GM18909 (cell line): ENCODE results near the gene SORCS2.

ENCODE experiments used
- ATAC-seq: cut with Tn5 transposase; IDR thresholded peaks from one replicate; pipeline ENCODE4 v1.9.1; 2021; ENCODE audit warnings: mild to moderate bottlenecking; ENCODE audit not compliant: unreplicated experiment, poor library complexity

The SORCS2 gene

DNA sequence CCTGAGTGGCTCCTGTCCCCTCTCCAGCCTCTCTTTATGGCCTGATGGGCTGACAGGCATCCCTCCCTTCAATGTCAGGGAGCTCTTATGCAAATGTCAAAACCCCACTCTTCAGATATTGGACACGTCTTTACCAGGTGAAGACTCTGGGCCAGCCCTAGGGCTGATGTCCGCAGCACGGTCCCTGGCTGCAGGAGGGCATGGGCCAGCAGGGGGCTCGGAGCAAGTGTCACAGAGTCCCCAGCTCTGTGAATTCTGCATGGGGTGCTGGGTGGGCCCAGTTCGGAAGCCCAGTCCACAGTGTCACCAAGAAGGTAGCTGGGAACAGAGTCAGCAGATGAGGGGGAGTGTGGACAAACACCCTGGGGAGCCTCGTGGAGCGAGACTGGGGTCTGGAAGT, 282.0 kb downstream of the SORCS2 start:
- ATAC-seq, result no peak

DNA sequence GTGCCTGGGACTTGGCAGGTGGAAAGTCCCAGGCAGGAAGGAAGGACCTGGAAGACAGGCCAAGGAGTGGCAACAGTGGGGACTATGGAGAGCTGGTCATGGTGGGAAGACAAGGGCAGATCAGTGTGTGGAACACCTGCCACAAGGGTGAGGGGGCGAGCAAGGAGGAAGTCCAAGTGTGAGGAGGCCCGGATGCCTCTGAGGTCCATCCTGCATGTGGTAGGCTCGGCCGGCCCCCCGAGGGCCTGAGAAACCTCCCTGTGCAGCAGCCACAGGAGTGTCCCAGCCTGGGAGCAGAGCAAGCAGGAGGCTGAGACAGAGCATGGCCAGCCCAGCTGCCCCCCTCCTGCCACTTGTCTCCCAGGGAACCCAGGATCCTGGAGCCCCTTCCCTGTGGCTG, 282.9 kb downstream of the SORCS2 start:
- no peak for ATAC-seq

DNA sequence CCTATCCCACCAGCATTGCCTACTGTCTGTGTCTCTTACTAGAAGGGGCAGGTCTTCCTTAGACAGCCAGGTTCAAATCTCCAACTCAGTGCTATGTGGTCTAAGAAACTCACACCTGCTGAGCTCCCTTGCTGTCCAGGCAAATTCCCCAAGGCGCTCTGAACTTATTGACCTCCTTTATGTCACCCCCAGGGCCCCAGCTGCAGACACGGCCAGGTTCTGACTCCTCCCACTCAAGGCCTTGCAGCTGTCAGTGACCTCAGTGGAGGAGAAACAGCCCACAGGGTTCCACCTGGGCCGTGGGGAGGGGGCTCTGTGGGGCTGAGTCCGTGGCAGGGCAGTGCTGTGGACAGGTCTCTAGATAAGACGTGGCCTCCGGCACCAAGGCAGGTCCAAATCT, 284.5 kb downstream of the SORCS2 start:
- no peak for ATAC-seq

DNA sequence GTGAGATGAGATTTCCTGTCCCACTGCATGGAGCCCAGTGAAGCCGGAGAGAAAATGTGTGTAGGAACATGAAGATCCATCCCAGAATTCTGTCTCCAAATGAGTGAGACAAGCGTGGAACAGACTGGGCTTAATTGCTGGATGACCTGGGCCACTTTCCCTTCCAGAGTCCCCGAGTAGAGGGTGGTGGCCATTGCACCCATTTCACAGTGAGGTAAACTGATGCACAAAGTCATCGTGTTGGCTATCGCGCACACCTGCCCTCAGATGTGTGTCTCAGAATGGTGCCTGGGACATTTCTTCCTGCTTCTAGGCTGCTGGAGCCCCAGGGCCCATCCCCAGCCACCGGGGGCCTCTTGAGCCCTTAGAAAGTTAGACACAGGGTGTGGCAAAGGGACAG, 285.4 kb downstream of the SORCS2 start:
- no peak for ATAC-seq

DNA sequence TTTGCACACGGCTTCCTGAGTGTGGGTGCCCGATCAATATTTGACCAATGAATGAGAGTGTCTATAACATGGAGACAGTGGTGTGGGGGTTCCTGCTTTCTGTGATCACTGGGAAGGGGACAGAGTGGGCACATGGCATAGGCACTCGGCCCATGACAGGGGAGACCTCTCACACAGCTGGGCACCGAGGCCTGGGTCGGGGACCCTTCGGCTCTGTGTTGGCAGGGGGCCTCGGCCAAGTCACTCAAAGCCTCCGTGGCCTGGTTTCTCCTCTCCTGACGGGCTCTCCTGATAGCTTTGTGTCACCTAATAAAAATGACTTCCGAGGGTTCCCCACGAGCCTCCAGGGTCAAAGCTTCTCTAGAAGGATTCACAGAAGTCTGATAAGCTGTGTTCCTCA, 286.3 kb downstream of the SORCS2 start:
- ATAC-seq, result no peak

DNA sequence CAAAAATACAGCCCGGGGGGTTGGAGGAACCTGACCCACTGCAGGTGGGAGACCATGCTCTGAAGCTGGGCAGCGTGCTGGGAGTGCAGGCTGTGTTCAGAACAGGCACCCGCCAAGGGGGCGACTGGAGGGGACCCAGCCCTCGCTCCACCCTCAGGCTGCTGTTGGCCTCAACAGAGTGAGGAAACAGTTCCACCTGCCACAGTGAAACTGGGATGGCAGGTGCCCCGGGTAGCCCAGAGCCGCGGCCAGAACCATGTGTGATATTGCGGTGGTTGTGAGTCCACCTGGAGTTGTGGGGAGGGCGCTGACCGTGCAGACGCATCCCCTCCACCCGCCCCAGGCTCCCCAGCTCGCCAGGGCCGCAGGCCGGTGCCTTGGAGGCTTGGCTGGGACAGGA, 288.1 kb downstream of the SORCS2 start:
- ATAC-seq, result no peak

DNA sequence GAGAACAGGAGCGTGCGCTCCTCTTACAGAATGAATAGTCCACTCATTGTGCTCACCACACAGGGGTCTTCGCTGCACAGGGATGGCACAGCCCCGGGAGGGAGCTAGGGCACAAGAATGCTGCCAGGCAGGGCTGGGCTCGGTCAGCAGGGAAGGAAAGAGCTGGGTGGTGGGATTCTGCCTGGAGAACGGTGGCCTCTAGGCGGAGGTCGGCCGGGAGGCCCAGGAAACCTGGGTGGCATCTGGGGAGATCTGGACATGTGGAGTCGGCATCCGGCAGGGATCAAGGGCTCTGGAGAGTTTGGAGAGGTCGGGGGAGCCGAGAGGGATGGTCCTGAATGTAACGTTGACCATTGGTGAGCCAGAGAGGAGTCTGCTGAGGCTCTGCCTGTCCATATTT, 288.9 kb downstream of the SORCS2 start:
- no peak for ATAC-seq

- no peak for ATAC-seq
These were observed 292.8 kb downstream of the SORCS2 start for GRCh38 chr4:7485096-7485495.

- ATAC-seq, result no peak
These were observed 293.8 kb downstream of the SORCS2 start for GRCh38 chr4:7486101-7486500.

DNA sequence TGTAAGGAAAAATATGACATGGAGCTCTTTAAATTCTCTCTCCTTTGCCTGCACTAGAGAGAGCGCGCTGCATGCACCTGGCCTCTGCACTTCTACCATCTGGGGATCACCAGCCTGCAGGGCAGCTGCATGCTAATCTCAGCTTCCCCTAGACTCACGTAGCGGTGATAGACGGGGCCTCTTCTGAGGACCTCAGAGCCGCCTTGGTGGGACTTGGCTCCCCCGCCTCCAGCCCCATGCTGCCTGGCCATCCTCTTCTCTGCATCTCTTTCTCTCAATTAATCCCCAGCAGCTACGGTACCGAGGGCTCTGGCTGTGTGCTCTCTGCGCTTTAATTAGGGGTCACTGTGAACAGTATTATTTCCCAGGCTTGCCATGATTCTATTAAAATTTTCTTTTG, 295.2 kb downstream of the SORCS2 start:
- ATAC-seq, result no peak

DNA sequence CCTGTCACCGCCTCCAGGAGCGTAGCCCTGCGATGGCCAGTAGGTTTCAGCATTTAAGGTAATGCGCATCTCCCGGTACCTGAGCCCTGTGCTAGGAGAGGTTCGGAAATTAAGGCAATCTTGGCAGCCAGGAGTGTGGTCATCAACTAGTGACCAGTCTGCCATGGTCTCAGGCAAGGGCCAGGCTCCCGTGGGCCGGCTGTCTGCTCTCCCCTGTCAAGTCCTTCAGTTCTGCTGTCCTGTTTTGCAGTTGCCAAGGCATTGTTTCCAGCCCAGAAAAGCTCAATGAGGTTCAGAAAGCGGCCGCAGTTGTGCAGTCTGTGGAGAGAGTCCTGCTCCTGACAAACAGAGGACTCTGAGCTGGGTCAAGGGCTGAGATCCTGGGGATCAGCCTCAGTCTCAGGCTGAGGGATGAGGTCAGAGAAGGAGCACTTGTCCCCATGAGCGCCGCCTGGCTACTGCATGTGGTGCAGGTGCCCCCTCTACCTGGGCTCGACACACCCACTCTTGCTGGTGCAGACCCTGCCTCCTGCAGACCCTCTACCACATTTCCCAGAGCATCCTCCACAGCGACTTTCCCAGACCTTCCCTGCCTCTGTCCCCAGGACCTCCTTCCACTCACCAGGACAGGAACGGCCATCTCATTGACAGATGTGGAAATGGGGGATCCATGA, 295.8 kb downstream of the SORCS2 start:
- no peak for ATAC-seq

- ATAC-seq, result no peak
These were observed 299.6 kb downstream of the SORCS2 start for GRCh38 chr4:7491915-7492314.

DNA sequence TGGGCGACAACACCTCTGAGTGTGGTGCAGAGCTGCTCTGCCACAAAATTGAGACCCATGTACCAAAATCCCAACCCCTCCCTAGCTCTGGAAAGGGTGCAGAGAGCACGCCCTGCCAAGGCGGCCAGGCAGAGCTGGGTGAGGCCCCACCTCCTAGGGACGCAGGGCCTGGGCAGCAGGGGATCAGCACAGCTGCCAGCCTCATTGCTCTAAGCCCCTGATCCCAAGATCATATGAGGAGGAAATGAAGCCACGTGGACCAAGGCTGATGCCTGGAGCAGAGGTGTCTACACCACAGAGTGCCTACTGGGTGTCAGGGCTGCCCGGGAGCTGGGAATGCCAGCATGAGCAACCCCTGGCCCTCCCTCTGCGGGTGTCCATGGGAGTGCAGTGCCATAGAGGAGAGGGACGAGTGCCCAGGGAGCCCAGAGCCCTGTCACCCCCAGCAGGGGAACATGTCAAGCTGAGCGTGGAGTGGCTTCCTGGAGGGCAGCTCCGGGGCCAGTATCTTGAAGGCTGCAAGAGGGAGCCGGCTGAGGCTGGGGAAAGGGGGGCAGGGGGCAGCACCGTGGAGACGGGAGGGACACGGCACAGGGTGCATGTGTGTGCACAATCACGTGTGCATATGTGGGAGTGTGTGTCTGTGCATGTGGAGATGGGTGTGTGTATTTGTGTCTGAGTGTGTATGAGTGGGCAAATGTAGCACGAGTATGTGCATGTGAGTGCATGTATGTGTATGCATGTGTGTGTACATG, 306.3 kb downstream of the SORCS2 start:
- ATAC-seq, result no peak

GRCh38 chr4:7499661-7500060, 307.3 kb downstream of the SORCS2 start:
- no peak for ATAC-seq

DNA sequence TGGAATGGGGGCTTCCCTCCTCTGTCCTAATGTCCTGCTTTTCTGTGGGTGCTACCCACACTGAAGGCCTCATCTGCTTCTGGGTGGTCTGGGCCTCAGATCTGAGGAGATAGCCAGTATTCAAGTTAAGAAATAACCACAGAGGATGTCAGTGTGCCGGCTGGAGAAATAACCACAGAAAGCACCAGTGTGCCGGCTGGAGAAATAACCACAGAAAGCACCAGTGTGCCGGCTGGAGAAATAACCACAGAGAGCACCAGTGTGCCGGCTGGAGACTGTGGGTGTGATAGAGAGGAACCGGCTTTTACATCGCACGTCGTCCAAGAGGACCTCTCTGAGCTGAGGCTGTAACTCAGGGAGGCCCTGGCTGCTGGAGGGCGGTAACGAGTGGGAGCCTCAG, 308.1 kb downstream of the SORCS2 start:
- ATAC-seq, result no peak

DNA sequence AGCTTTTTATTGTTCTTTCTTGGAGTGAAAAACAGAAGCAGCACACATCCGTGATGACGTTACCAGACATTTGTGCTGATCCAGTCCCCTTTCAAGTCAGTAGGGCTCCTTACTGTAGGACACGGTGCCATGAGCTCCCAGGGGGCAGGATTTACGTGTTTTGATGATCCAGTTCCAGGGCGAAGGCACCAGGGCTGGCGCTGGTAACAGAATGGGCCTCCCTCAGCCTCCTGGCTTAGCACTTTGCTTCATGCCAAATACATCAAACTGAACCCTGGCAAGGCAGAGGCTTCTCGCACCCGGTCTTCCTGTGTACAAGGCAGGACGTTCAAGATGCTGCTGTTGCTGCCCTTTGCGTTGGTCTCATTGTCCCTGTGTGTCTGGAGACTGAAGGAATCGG, 309.0 kb downstream of the SORCS2 start:
- no peak for ATAC-seq

GRCh38 chr4:7501873-7502272, 309.5 kb downstream of the SORCS2 start:
- no peak for ATAC-seq

- ATAC-seq, result no peak
These were observed 311.4 kb downstream of the SORCS2 start for GRCh38 chr4:7503559-7504249.

- no peak for ATAC-seq
These were observed 313.0 kb downstream of the SORCS2 start for GRCh38 chr4:7505116-7505900.

DNA sequence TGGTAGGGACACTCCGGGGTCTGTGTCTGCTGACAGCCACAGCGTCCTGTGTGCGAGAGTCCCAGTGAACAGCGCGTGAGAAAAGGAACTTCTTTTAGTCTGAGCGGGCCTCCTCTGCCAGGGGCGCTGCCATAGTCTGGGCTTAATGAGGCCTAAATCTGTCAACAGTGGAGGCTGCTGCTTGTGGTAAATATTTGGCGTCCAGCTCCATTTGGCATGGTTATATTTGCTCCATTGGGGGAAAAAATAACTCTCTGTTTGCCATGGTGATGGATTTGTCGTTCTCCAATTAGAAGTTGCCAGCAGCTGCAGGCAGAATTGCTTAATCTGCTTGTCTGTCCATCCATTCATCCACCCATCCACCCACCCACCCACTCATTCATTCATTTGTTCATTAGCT, 313.8 kb downstream of the SORCS2 start:
- ATAC-seq, result no peak

GRCh38 chr4:7506572-7506971, 314.2 kb downstream of the SORCS2 start:
- ATAC-seq, result no peak
